Camera-type eye (tissue), 1 donor: Measurements from ENCODE around the gene TRA2A. TPM values are rescaled to one million over a fixed set of nuclear protein-coding genes. Genes with fewer than 3 reads are reported as not detected.

ENCODE experiments used
- total RNA-seq: library from RNA; depleted of rRNA; stranded (reverse); fragments of >200 nt; gene quantifications from one replicate; pipeline ENCODE4 v1.2.3, GENCODE V29; 2014

Gene TRA2A
- 112 TPM for total RNA-seq

DNA sequence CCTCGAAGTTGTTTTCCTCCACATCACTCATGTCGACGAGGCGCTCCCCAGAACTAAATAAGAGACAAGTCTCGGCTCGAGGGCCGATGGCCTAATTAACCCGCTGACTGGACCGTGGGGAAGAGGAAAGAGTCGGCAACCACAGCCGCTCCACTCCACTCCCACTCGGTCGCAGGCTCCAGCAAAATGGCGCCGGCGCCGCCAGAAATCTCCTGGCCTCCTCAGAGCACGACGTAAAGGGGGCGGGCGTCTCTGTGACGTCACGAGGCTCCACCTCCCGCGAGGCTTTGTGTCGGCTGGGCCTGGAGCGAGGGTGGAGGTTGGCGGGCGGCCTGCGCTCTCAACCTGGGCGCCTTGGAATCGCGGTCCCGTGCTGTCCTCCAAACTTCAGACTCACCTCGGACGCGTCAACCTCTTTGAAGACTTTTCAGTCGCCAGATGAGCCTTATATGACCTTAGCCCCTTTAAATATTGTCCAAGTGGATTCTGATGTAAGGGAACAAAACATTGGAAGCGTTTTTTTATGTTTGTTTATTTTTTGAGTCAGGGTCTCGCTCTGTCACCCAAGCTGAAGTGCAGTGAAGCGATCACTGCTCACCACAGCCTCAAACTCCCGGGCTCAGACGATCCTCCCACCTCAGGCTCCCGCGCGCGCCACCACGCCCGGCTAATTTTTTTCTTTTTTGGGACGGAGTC, at the start of gene TRA2A:
TRA2A (minus strand) TSS at position 188 of the 696 bp plus-strand sequence; CDS start at position 31, 157 bp downstream.

DNA sequence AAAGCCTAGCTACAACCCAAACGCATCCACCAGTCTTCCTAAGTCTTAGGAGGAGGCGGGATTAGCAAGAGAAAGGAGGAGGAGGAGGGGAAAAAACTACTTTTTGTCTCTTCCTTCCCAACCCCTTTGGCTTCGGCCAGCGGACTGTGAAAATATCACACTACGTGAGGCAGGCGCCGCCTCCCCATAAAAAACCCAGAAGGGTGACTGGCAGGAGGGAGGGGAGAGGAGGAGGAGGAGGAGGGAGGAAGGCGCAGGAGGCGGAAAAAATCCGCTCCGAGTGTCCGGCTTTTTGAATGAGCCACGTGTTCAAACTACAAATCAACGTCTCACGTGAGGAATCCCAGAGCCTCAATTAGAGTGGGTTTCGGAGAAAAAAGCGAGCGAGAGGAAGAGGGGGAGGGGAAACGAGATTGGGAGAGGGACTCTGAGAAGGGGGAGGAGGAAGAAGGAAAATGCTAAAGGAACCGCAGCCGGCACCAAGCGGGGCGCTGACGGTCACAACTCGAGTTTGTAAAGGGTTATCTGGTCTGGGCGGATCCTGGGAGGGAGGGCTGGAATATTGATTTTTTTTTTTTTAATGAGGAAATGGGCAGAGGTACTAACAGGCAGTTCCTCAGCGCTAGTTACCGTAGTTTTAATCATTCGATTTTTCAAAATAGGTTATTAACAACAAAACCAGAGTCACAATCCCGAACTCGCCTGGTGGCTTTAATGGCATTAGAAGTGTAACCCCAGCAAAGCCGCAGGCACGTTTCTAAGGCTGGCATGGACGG, 61.3 kb downstream of the TRA2A start, which contains the start of gene IGF2BP3:
IGF2BP3 (minus strand) TSS at position 162 of the 776 bp plus-strand sequence. CDS start 381 bp downstream, outside the sequence.

Other genes starting within 250 kb of the TRA2A start
- gene MALSU1, start 232.6 kb downstream of the TRA2A start, total RNA-seq: 44.8 TPM
- gene IGF2BP3, start 61.5 kb downstream of the TRA2A start, total RNA-seq: 37.9 TPM
- 34.6 TPM for gene CCDC126, start 65.4 kb upstream of the TRA2A start, total RNA-seq
- gene FAM221A, start 148.2 kb upstream of the TRA2A start, total RNA-seq: 21.3 TPM
- gene STK31, start 178.2 kb upstream of the TRA2A start, total RNA-seq: 0.55 TPM